ENCODE results near the gene TRAM1L1. TPM values are rescaled to one million over a fixed set of nuclear protein-coding genes. Genes with fewer than 3 reads are reported as not detected.

Gene TRAM1L1
- total RNA-seq, 1 experiment from 2014 or later = 0.79 TPM

GRCh38 chr4:117042962-117043361, 42.4 kb downstream of the TRAM1L1 start:
- TF ChIP-seq CTCF (conservative IDR thresholded peaks at IDR 0.05) = no peak
- Histone ChIP-seq H2BK15ac (ENCODE audit: low read depth, low read length) (no peak overlapping the region), H4K8ac (replicated peaks; ENCODE audit: insufficient read length, low read depth, low read length) (no peak overlapping the region), H3K56ac (ENCODE audit: insufficient read length, low read depth, low read length) (no peak overlapping the region), H4K20me1 (ENCODE audit: control insufficient read depth, insufficient read depth, insufficient read length) (no peaks in the 10 kb centered on the region), H4K5ac (ENCODE audit: insufficient read length, low read depth, low read length) (no peak overlapping the region), H3K23ac (ENCODE audit: insufficient read length, low read depth, low read length) (no peak overlapping the region), H3K4ac (ENCODE audit: low read depth, low read length) (no peak overlapping the region), H3K14ac (ENCODE audit: insufficient read depth, low read length) (no peak overlapping the region), H4K91ac (ENCODE audit: insufficient read length, low read depth, low read length) (no peak overlapping the region), H3K79me1 (ENCODE audit: insufficient read depth, low read depth, low read length, poor library complexity, severe bottlenecking) (no peaks in the 10 kb centered on the region), H2BK20ac (ENCODE audit: low read depth, low read length, poor library complexity, severe bottlenecking) (no peak overlapping the region), H2AFZ (ENCODE audit: low read length) (no peak overlapping the region), H2BK120ac (ENCODE audit: low read depth, low read length, poor library complexity, severe bottlenecking) (no peak overlapping the region), H3K9me3 (ENCODE audit: control insufficient read depth, low read depth, low read length) (no peaks in the 10 kb centered on the region), H3T11ph (ENCODE audit: low read length) (no peak overlapping the region), H3K27me3 (ENCODE audit: insufficient read depth, low read length) (no peaks in the 10 kb centered on the region), H2BK5ac (ENCODE audit: insufficient read length, low read length) (no peak overlapping the region), H3K4me1 (ENCODE audit: insufficient read depth, low read length) (no peaks in the 10 kb centered on the region), H3K18ac (ENCODE audit: insufficient read length, low read depth, low read length) (no peak overlapping the region), H3K9ac (ENCODE audit: extremely low read depth, insufficient read length, low read length) (no peak overlapping the region), H2BK12ac (ENCODE audit: insufficient read length, low read depth, low read length) (no peak overlapping the region), H3K23me2 (ENCODE audit: insufficient read length, low read depth, low read length, poor library complexity, severe bottlenecking) (no peaks in the 10 kb centered on the region), H2AK5ac (ENCODE audit: insufficient read length, low read length) (no peak overlapping the region), H3K79me2 (ENCODE audit: insufficient read depth, low read length) (no peaks in the 10 kb centered on the region), H3K27ac (ENCODE audit: insufficient read length, low read depth, low read length) (no peak overlapping the region), H3K4me2 (ENCODE audit: insufficient read depth, insufficient read length, low read length) (no peak overlapping the region)
- Mint-ChIP-seq H3K9me3 (peaks cover 2 to 3% of the 10 kb centered on the region in 2 experiments; a peak in 3 of 5 replicates), H3K36me3 (ENCODE audit: insufficient read depth in 1 of 3, low read depth in 3 of 3) (peaks cover 0 to 2% (median 0%) of the 10 kb centered on the region in 3 experiments; a peak in 2 of 7 replicates), H3K27me3 (ENCODE audit: low read depth) (no peaks in the 10 kb centered on the region), H3K4me1 (no peaks in the 10 kb centered on the region), H3K27ac (no peak overlapping the region; a peak in 1 of 7 replicates), H3K4me3 (no peak overlapping the region)
- DNase-seq = no peak
- 100% methylated on average over 1 of the region's 5 CpGs for WGBS (ENCODE audit: extremely low coverage, insufficient read length, low lambda C conversion rate)

Data from H9 (cell line).